ENCODE measurements around the gene LRRC10.

The LRRC10 gene

GRCh38 chr12:69658203-69658602 is 47.5 kb upstream of the LRRC10 start:
- CTCF ChIA-PET = no interaction called here
- POLR2A ChIA-PET = no interaction called here
- H3K27ac ChIP-seq (ENCODE audit: extremely low read depth, low read depth, low read length) = no peak overlapping the region
- no peak overlapping the region for H3K4me3 ChIP-seq (ENCODE audit: low read depth, low read length)
- no peaks in the 10 kb centered on the region for H3K9me3 ChIP-seq (ENCODE audit: control insufficient read depth, insufficient read depth, low read depth, low read length)
- no peaks in the 10 kb centered on the region for H3K4me1 ChIP-seq (ENCODE audit: control insufficient read depth, insufficient read depth, low read length)
- TF ChIP-seq ZBTB26 (tag by site-specific recombination; optimal IDR thresholded peaks at IDR 0.05) = no peak
- no peak for TF ChIP-seq ZNF600 (tag by site-specific recombination; IDR thresholded peaks at IDR 0.05)
- no peak for TF ChIP-seq ZIC2 (tag by site-specific recombination; IDR thresholded peaks at IDR 0.05)
- no peak for TF ChIP-seq HIC1 (tag by site-specific recombination; IDR thresholded peaks at IDR 0.05)
- TF ChIP-seq, protein P1, sequence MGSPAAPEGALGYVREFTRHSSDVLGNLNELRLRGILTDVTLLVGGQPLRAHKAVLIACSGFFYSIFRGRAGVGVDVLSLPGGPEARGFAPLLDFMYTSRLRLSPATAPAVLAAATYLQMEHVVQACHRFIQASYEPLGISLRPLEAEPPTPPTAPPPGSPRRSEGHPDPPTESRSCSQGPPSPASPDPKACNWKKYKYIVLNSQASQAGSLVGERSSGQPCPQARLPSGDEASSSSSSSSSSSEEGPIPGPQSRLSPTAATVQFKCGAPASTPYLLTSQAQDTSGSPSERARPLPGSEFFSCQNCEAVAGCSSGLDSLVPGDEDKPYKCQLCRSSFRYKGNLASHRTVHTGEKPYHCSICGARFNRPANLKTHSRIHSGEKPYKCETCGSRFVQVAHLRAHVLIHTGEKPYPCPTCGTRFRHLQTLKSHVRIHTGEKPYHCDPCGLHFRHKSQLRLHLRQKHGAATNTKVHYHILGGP (tag by site-specific recombination; IDR thresholded peaks at IDR 0.05) = no peak
- TF ChIP-seq ZNF521 (tag by site-specific recombination; IDR thresholded peaks at IDR 0.05) = no peak
- no peak for TF ChIP-seq ZSCAN23 (tag by site-specific recombination; IDR thresholded peaks at IDR 0.05)
- TF ChIP-seq, protein P2, sequence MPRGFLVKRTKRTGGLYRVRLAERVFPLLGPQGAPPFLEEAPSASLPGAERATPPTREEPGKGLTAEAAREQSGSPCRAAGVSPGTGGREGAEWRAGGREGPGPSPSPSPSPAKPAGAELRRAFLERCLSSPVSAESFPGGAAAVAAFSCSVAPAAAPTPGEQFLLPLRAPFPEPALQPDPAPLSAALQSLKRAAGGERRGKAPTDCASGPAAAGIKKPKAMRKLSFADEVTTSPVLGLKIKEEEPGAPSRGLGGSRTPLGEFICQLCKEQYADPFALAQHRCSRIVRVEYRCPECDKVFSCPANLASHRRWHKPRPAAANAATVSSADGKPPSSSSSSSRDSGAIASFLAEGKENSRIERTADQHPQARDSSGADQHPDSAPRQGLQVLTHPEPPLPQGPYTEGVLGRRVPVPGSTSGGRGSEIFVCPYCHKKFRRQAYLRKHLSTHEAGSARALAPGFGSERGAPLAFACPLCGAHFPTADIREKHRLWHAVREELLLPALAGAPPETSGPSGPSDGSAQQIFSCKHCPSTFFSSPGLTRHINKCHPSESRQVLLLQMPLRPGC (tag by site-specific recombination; IDR thresholded peaks at IDR 0.05) = no peak
- no peak for TF ChIP-seq ZNF311 (tag by site-specific recombination; IDR thresholded peaks at IDR 0.05; ENCODE audit: borderline replicate concordance)
- TF ChIP-seq, protein P3, sequence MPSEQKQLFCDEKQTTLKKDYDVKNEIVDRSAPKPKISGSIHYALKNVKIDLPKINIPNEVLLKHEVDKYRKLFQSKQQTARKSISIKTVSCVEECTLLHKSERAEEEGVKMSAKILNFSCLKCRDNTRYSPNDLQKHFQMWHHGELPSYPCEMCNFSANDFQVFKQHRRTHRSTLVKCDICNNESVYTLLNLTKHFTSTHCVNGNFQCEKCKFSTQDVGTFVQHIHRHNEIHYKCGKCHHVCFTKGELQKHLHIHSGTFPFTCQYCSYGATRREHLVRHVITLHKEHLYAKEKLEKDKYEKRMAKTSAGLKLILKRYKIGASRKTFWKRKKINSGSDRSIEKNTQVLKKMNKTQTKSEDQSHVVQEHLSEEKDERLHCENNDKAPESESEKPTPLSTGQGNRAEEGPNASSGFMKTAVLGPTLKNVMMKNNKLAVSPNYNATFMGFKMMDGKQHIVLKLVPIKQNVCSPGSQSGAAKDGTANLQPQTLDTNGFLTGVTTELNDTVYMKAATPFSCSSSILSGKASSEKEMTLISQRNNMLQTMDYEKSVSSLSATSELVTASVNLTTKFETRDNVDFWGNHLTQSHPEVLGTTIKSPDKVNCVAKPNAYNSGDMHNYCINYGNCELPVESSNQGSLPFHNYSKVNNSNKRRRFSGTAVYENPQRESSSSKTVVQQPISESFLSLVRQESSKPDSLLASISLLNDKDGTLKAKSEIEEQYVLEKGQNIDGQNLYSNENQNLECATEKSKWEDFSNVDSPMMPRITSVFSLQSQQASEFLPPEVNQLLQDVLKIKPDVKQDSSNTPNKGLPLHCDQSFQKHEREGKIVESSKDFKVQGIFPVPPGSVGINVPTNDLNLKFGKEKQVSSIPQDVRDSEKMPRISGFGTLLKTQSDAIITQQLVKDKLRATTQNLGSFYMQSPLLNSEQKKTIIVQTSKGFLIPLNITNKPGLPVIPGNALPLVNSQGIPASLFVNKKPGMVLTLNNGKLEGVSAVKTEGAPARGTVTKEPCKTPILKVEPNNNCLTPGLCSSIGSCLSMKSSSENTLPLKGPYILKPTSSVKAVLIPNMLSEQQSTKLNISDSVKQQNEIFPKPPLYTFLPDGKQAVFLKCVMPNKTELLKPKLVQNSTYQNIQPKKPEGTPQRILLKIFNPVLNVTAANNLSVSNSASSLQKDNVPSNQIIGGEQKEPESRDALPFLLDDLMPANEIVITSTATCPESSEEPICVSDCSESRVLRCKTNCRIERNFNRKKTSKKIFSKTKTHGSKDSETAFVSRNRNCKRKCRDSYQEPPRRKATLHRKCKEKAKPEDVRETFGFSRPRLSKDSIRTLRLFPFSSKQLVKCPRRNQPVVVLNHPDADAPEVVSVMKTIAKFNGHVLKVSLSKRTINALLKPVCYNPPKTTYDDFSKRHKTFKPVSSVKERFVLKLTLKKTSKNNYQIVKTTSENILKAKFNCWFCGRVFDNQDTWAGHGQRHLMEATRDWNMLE (tag by site-specific recombination; conservative IDR thresholded peaks at IDR 0.05; ENCODE audit: low read depth) = no peak
- no peak for TF ChIP-seq ZNF112 (tag by site-specific recombination; IDR thresholded peaks at IDR 0.05)
- TF ChIP-seq ZNF37A (tag by site-specific recombination; IDR thresholded peaks at IDR 0.05) = no peak
- H3K36me3 ChIP-seq (ENCODE audit: control insufficient read depth in 2 of 2, insufficient read depth in 1 of 2, low read length in 2 of 2) = no peaks in the 10 kb centered on the region
